ENCODE measurements around the gene ISG20L2.
"Not testable (repeated sequence)": the region's sequence is repeated elsewhere in the genome, so short reads cannot be mapped to it uniquely, and the experiment has no call there.

The ISG20L2 gene, protein sequence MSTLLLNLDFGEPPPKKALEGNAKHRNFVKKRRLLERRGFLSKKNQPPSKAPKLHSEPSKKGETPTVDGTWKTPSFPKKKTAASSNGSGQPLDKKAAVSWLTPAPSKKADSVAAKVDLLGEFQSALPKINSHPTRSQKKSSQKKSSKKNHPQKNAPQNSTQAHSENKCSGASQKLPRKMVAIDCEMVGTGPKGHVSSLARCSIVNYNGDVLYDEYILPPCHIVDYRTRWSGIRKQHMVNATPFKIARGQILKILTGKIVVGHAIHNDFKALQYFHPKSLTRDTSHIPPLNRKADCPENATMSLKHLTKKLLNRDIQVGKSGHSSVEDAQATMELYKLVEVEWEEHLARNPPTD

DNA sequence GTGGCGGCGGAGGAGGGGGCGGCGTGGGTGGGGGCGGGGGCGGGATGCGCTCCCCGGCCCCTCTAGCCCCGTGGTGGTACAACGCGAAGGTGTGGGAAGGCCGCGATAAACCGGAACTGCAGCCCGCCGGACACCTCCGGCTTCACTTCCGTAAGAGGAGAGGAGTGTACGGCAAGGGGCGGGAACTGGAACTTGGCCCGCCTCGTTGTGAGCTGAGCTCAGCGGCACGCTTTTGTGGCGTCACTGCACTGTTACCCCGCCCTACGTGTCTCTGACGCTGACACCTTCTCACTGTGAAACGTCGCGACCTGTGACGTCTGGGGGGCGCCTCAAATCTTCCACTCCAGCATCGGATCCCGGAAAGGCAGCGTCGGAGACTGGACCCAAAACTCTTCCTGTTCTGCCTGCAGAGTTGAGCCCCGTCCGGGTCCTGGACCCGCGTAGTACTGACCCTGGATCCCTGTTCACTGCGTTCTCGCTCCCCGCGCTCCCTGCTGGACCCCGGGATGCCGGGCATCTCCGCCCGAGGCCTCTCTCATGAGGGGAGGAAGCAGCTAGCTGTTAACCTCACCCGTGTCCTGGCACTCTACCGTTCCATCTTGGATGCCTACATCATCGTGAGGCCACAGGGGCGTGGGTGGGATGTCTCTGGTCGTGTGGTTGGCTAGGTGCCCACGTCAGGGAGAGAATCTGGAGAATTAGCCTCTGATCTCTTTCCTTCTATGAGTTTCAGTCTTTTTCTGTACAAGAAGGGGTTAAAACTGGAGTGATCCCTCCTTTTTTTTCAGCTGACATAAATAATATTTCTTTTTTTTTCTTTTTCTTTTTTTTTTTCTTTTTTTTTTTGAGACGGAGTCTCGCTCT is at the start of gene ISG20L2:
Gene ISG20L2, minus strand, starts transcription at position 168 of the 864 bp plus-strand sequence. CDS start 1,114 bp downstream, outside the sequence.
- DNase-seq (ENCODE audit: low spot score in 2 of 2) = peak; percentile 81 to 96
- Mint-ChIP-seq H3K36me3 (peaks cover 38% of the 10 kb centered on the region), H3K9me3 (no peaks in the 10 kb centered on the region), H3K4me1 (peaks cover 31% of the 10 kb centered on the region), H3K4me3 (no peak within 1 kb of the TSS), H3K27ac (no peak within 1 kb of the TSS)
- peak; percentile 96 for ATAC-seq

GRCh38 chr1:156777573-156777972 is 49.0 kb upstream of the ISG20L2 start:
- Mint-ChIP-seq H3K27ac (peak overlapping the region; percentile 10), H3K4me1 (peaks cover 58% of the 10 kb centered on the region), H3K4me3 (no peak overlapping the region), H3K9me3 (no peaks in the 10 kb centered on the region), H3K36me3 (peaks cover 89% of the 10 kb centered on the region)
- ATAC-seq = no peak
- no peak for DNase-seq (ENCODE audit: low spot score in 2 of 2)

GRCh38 chr1:156776942-156777341 is 48.4 kb upstream of the ISG20L2 start:
- Mint-ChIP-seq H3K36me3 (peaks cover 89% of the 10 kb centered on the region), H3K4me1 (peaks cover 61% of the 10 kb centered on the region), H3K9me3 (no peaks in the 10 kb centered on the region), H3K4me3 (no peak overlapping the region), H3K27ac (peak overlapping the region; percentile 10)
- DNase-seq (ENCODE audit: low spot score in 2 of 2) (no peak), ATAC-seq (no peak)

- ATAC-seq (peak; percentile 83), DNase-seq (ENCODE audit: low spot score in 2 of 2) (no peak)
- peak overlapping the region; percentile 10 for H3K27ac Mint-ChIP-seq
- no peaks in the 10 kb centered on the region for H3K9me3 Mint-ChIP-seq
- H3K4me3 Mint-ChIP-seq = peak overlapping the region; percentile 8
- peaks cover 89% of the 10 kb centered on the region for H3K36me3 Mint-ChIP-seq
- peaks cover 58% of the 10 kb centered on the region for H3K4me1 Mint-ChIP-seq
Measured at GRCh38 chr1:156775799-156776198, 47.2 kb upstream of the ISG20L2 start.

DNA sequence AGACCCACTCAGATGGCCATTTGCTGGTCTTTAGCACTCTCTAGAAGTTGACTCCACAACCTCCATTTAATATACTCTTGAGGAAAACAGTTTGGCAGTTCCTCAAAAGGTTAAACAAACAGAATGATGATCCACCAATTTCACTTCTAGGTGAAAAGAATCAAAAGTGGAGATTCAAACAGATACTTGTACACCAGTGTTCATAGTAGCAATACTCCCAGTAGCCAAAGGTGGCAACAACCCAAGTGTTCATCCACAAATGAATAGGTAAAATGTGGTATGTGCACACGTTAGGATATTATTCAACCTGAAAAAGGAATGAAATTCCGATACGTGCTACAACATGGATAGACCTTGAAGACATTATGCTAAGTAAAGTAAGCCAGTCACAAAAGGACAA is 45.0 kb upstream of the ISG20L2 start:
- no peak for DNase-seq (ENCODE audit: low spot score in 2 of 2)
- Mint-ChIP-seq H3K4me3 (no peak overlapping the region), H3K4me1 (peaks cover 76% of the 10 kb centered on the region), H3K9me3 (no peaks in the 10 kb centered on the region), H3K36me3 (peaks cover 89% of the 10 kb centered on the region), H3K27ac (no peak overlapping the region)
- ATAC-seq = peak; percentile 77

- no peak for DNase-seq (ENCODE audit: low spot score in 2 of 2)
- ATAC-seq = no peak
- Mint-ChIP-seq H3K36me3 (peaks cover 84% of the 10 kb centered on the region), H3K4me3 (no peak overlapping the region), H3K9me3 (no peaks in the 10 kb centered on the region), H3K4me1 (peaks cover 75% of the 10 kb centered on the region), H3K27ac (peak overlapping the region; percentile 42)
Measured at GRCh38 chr1:156772728-156773497, 44.3 kb upstream of the ISG20L2 start.

DNA sequence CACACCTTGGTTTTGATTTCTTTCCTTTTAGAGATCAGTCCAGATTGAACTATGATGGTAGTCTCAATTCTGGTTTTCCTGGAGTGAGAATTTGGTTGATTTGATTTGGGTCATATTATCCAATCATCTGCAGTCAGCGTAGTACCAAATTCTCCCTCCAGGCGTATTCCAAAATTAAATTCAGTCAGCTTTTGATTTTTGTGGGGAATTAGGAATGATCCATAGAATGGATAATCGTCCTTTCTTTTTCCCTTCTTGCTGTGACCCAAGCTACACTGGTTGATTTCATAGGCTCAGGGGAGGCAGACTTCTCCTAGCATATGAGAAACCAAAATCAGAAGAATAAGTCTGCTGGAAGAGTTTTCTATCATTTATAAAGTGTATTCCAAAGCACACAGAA is 43.7 kb upstream of the ISG20L2 start:
- Mint-ChIP-seq H3K27ac (peak overlapping the region; percentile 42), H3K36me3 (peaks cover 77% of the 10 kb centered on the region), H3K4me1 (peaks cover 68% of the 10 kb centered on the region), H3K9me3 (no peaks in the 10 kb centered on the region), H3K4me3 (no peak overlapping the region)
- ATAC-seq = no peak
- DNase-seq (ENCODE audit: low spot score in 2 of 2) = no peak

DNA sequence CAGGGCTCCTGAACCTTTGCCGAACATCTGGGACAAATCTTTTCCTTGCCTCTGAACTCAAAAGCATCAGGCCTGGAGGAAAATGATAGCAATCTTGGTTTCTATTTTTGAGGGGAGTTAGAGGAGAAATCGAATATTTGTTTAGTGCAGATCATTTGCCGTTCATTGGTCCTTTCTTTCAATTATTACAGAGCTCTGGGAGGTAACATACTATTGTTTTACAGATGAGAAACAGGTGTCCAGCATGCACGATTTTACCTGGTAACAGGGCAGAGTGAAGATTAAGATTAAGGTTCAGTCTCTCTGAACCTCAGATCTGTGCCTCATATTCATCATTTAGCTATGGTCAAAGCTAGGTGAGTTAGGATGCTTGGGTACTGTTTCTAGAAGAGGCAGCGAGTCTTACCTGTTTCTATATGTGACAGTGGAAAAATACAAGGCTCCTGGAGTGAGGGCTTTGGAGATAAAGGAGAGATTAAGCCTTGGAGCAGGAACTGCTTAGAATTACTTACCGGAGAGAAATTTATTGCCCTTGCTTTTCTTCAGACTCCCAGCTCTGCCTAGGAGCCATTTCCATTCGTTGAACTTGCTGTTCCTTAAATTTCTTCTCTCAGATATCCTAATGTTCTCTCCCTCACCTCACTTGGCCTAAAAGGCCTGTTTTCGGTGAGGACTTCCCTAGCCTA is 40.2 kb upstream of the ISG20L2 start:
- peaks cover 49% of the 10 kb centered on the region for H3K4me1 Mint-ChIP-seq
- H3K9me3 Mint-ChIP-seq = no peaks in the 10 kb centered on the region
- no peak overlapping the region for H3K4me3 Mint-ChIP-seq
- H3K27ac Mint-ChIP-seq = no peak overlapping the region
- peaks cover 44% of the 10 kb centered on the region for H3K36me3 Mint-ChIP-seq
- ATAC-seq = no peak
- no peak for DNase-seq (ENCODE audit: low spot score in 2 of 2)

GRCh38 chr1:156767879-156768604 is 39.5 kb upstream of the ISG20L2 start:
- ATAC-seq (peak; percentile 22), DNase-seq (ENCODE audit: low spot score in 2 of 2) (peak; percentile 43 to 82)
- Mint-ChIP-seq H3K4me1 (peaks cover 42% of the 10 kb centered on the region), H3K36me3 (peaks cover 37% of the 10 kb centered on the region), H3K27ac (no peak overlapping the region), H3K9me3 (no peaks in the 10 kb centered on the region), H3K4me3 (no peak overlapping the region)

DNA sequence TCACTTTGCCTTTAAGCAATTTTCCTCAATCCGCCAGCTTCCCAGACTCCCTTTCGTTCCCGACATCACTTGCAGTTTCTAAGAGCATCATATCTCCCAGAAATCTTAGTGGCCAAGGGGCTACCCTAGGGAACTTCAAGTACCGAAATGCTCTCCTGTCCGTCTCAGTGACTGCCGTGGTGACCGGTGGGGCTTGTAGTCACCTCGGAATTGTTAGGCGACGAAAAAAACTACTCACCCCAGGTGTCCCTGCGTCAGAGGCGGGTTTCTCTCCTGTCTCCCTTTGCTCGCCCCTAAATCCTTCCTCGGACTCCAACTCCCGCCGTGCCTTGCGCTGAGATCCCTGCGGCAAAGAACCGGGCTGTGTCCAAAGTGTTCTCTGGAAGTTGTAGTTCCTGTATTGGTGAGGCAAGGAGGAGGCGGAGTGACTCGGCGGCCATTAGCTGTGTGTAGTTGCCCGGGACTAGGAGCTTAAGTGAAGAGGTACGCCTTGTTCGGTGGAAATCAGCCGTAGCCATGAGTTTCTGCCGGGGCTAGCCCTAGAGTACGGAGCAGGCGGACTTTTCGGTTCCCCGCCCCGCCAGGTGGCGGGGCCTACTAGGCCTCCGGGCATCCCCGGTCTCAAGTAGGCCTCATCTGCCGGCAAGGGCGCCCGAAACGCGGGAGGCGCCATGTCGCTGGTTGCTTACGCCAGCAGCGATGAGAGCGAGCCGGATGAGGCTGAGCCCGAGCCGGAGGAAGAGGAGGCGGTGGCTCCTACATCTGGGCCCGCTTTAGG is 38.7 kb upstream of the ISG20L2 start, which contains the start of gene PRCC:
Gene PRCC, plus strand, starts transcription at position 435 of the 778 bp plus-strand sequence. Its CDS starts 237 bp downstream, at position 672.
- ATAC-seq = peak; percentile 97
- peak; percentile 84 to 97 for DNase-seq (ENCODE audit: low spot score in 2 of 2)
- Mint-ChIP-seq H3K27ac (no peak within 1 kb of the TSS), H3K36me3 (peaks cover 29% of the 10 kb centered on the region), H3K4me3 (no peak within 1 kb of the TSS), H3K4me1 (peaks cover 34% of the 10 kb centered on the region), H3K9me3 (no peaks in the 10 kb centered on the region)

GRCh38 chr1:156766298-156767100 is 37.9 kb upstream of the ISG20L2 start:
- DNase-seq (ENCODE audit: low spot score in 2 of 2) (peak in 1 of 2 donors; percentile 18), ATAC-seq (peak; percentile 2)

DNA sequence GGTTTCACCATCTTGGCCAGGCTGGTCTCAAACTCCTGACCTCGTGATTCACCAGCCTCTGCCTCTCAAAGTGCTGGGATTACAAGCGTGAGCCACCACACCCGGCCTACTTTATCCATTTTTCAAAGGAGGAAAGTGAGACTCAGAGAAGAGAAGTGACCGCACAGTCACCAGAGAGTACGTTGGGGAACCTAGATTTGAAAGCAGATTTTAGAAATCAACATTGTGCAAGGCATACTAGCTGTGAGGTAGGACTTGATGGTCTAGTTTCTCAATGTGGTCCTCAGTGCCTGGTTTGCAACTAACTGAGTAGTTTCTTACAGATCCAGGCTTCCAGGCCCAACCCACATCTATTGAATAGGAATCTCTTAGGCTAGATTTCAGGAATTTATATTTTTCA is 37.1 kb upstream of the ISG20L2 start:
- ATAC-seq (no peak), DNase-seq (ENCODE audit: low spot score in 2 of 2) (no peak)
- peaks cover 13% of the 10 kb centered on the region for H3K36me3 Mint-ChIP-seq
- peaks cover 22% of the 10 kb centered on the region for H3K4me1 Mint-ChIP-seq
- no peaks in the 10 kb centered on the region for H3K9me3 Mint-ChIP-seq
- H3K4me3 Mint-ChIP-seq = no peak overlapping the region
- no peak overlapping the region for H3K27ac Mint-ChIP-seq

More at GRCh38 chr1:156766298-156767100, 37.9 kb upstream of the ISG20L2 start:
- peaks cover 31% of the 10 kb centered on the region for H3K4me1 Mint-ChIP-seq
- peaks cover 21% of the 10 kb centered on the region for H3K36me3 Mint-ChIP-seq
- H3K27ac Mint-ChIP-seq = no peak overlapping the region
- no peaks in the 10 kb centered on the region for H3K9me3 Mint-ChIP-seq
- H3K4me3 Mint-ChIP-seq = no peak overlapping the region

GRCh38 chr1:156765136-156765535 is 36.6 kb upstream of the ISG20L2 start:
- DNase-seq (ENCODE audit: low spot score in 2 of 2); ATAC-seq; H3K9me3 Mint-ChIP-seq; H3K36me3 Mint-ChIP-seq; H3K27ac Mint-ChIP-seq; H3K4me3 Mint-ChIP-seq: not testable (repeated sequence)
- H3K4me1 Mint-ChIP-seq = peaks cover 19% of the 10 kb centered on the region
